A673 (cell line): ENCODE data around the gene SMC2. TPM values are rescaled to one million over a fixed set of nuclear protein-coding genes. Genes with fewer than 3 reads are reported as not detected.

Experiments used
- BruUV-seq: library from RNA; stranded (reverse); fragments of 400-500 nt; replicated peaks from 2 replicates; lab custom pipeline; 2021; lab: Mats Ljungman, UMichigan
- CTCF ChIA-PET: fragments of 300-600 bp; sonication (Branson Sonifier 250); formaldehyde crosslinking; loops from one replicate; lab custom pipeline; 2022; ENCODE audit warnings: antibody characterized with exemption; lab: Charles Lee
- POLR2A ChIA-PET: fragments of 300-600 bp; sonication (Branson Sonifier 250); formaldehyde crosslinking; loops from one replicate; lab custom pipeline; 2022; ENCODE audit warnings: antibody characterized with exemption; ENCODE audit not compliant: low non-redundant PET; lab: Charles Lee
- DNase-seq: peaks from one replicate; pipeline ENCODE4 v3.0.0-alpha.2; 2015; ENCODE audit warnings: low spot score
- H3K27ac ChIP-seq: fragments of 200-600 bp; sonication (generic); 2 replicates; pipeline ENCODE4 v1.5.1; 2016; ENCODE audit warnings: mixed run types, low read depth, mild to moderate bottlenecking, mixed read lengths, antibody characterized with exemption, low read length; ENCODE audit not compliant: poor library complexity, severe bottlenecking
- H3K27me3 ChIP-seq: fragments of 200-600 bp; sonication (generic); replicated peaks from 2 replicates; pipeline ENCODE4 v1.6.1; 2017; ENCODE audit warnings: mixed run types, low read depth, mild to moderate bottlenecking, mixed read lengths, antibody characterized with exemption, low read length; ENCODE audit not compliant: insufficient read depth, poor library complexity
- H3K36me3 ChIP-seq: fragments of 200-600 bp; sonication (generic); 2 replicates; pipeline ENCODE4 v1.6.1; 2016; ENCODE audit warnings: mixed run types, mild to moderate bottlenecking, mixed read lengths, antibody characterized with exemption, low read length; ENCODE audit not compliant: insufficient read depth, poor library complexity, severe bottlenecking
- H3K4me1 ChIP-seq: fragments of 200-600 bp; sonication (generic); 2 replicates; pipeline ENCODE4 v1.6.1; 2017; ENCODE audit warnings: mixed run types, mild to moderate bottlenecking, mixed read lengths, antibody characterized with exemption, low read length; ENCODE audit not compliant: insufficient read depth, poor library complexity, severe bottlenecking
- H3K4me3 ChIP-seq: fragments of 200-600 bp; sonication (generic); 2 replicates; pipeline ENCODE4 v1.5.1; 2016; ENCODE audit warnings: low read depth, mixed run types, mild to moderate bottlenecking, mixed read lengths, low read length; ENCODE audit not compliant: poor library complexity, severe bottlenecking
- H3K9me3 ChIP-seq: fragments of 200-600 bp; sonication (generic); 2 replicates; pipeline ENCODE4 v1.6.1; 2016; ENCODE audit warnings: mixed run types, low read depth, mild to moderate bottlenecking, mixed read lengths, antibody characterized with exemption, low read length; ENCODE audit not compliant: poor library complexity, severe bottlenecking
- EZH2 ChIP-seq: fragments of 200-600 bp; sonication (generic); IDR thresholded peaks from 2 replicates; pipeline ENCODE4 v1.6.1; 2017; ENCODE audit warnings: borderline replicate concordance, low read depth, mild to moderate bottlenecking, mixed read lengths, antibody characterized with exemption, low read length; ENCODE audit not compliant: poor library complexity, severe bottlenecking
- intact Hi-C: fragments of 100-400 bp; cut with micrococcal nuclease; formaldehyde crosslinking; loops from one replicate; pipeline ENCODE4 v1.10.0; 2022; ENCODE audit not compliant: unreplicated experiment
- total RNA-seq: library from RNA; stranded (reverse); gene quantifications from 2 replicates; pipeline ENCODE4 v1.2.3, GENCODE V29; 2021
- TF ChIP-seq, protein P1 (sequence below): fragments of 300-800, 200-600 bp; sonication (generic); conservative IDR thresholded peaks from 2 replicates; pipeline ENCODE4 v1.5.1; 2017; ENCODE audit warnings: low read depth, mild to moderate bottlenecking, antibody characterized with exemption, low read length, moderate library complexity, mixed read lengths

The SMC2 gene
- total RNA-seq, 1 experiment from 2014 or later, result 73.6 TPM

DNA sequence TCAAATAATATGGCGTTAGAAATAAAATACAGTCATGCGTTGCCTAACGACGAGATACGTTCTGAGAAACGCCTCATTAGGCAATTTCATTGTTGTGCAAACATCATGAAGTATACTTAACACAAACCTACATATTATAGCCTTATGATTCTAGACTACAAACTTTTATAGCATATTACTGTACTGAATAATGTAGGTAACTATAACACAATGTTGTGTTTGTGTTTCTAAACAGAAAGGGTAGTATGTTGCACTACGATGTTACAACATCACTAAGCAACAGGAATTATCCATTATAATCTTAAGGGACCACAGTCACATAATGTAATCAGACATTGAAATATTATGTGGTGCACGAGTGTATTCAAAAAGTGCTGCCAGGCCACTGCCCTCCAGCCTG lies 3.0 kb upstream of the SMC2 start:
- BruUV-seq, result no TSS peak
- peaks cover 5% of the 10 kb centered on the region for H3K36me3 ChIP-seq
- no peaks in the 10 kb centered on the region for H3K9me3 ChIP-seq
- no peak overlapping the region for H3K4me3 ChIP-seq
- intact Hi-C loops, result no loop called here
- no peaks in the 10 kb centered on the region for H3K27me3 ChIP-seq
- CTCF ChIA-PET, result no interaction called here
- TF ChIP-seq, protein P1, sequence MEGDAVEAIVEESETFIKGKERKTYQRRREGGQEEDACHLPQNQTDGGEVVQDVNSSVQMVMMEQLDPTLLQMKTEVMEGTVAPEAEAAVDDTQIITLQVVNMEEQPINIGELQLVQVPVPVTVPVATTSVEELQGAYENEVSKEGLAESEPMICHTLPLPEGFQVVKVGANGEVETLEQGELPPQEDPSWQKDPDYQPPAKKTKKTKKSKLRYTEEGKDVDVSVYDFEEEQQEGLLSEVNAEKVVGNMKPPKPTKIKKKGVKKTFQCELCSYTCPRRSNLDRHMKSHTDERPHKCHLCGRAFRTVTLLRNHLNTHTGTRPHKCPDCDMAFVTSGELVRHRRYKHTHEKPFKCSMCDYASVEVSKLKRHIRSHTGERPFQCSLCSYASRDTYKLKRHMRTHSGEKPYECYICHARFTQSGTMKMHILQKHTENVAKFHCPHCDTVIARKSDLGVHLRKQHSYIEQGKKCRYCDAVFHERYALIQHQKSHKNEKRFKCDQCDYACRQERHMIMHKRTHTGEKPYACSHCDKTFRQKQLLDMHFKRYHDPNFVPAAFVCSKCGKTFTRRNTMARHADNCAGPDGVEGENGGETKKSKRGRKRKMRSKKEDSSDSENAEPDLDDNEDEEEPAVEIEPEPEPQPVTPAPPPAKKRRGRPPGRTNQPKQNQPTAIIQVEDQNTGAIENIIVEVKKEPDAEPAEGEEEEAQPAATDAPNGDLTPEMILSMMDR, result no peak
- no peak for TF ChIP-seq EZH2
- H3K4me1 ChIP-seq, result peaks cover 12% of the 10 kb centered on the region
- POLR2A ChIA-PET, result no interaction called here
- H3K27ac ChIP-seq, result no peak overlapping the region
- no peak for DNase-seq

DNA sequence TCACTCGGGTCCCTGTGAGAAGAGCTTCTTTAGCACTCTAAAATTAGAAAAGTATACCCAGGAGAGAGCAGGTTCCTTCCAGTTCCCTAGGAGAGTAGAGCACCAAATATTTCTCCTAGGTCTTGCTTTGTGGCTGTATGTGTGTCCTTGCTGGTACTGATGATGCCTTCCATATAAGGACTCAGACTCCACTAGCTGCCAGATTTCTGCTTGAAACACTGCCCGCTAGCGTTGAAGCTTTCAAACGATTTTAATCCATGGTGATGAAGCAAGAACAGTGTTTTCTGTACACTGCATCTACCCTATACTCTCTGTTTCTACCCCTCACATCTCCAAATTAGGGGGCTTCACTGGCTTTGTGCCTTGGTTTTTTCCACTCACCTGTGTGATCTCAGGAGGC lies 2.4 kb upstream of the SMC2 start:
- intact Hi-C loops, result no loop called here
- H3K27ac ChIP-seq, result no peak overlapping the region

DNA sequence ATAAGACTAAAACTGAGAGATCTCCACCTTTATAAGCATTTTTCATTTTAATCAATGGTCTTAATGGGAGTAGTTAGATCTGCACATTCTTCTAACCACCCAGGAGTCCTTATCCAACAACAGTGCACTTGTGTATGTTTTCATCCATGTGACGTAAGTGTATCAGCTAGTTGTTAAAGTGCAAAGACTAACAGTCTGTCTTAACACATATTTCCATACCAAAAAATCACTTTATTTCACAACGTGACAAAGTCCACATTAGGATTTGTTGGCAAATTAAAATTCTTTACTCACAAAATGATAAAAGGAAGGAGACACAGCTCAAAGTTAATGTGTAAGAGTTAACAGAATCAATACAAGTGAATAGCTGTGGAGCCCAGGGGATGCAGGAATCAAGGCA lies 1.9 kb upstream of the SMC2 start:
- no peak for DNase-seq
- no TSS peak for BruUV-seq
- intact Hi-C loops, result no loop called here
- no peaks in the 10 kb centered on the region for H3K9me3 ChIP-seq
- TF ChIP-seq EZH2, result no peak
- TF ChIP-seq, protein P1, result no peak
- H3K36me3 ChIP-seq, result peaks cover 11% of the 10 kb centered on the region
- POLR2A ChIA-PET, result no interaction called here
- CTCF ChIA-PET, result no interaction called here
- H3K4me1 ChIP-seq, result peaks cover 18% of the 10 kb centered on the region
- no peaks in the 10 kb centered on the region for H3K27me3 ChIP-seq
- H3K27ac ChIP-seq, result no peak overlapping the region
- H3K4me3 ChIP-seq, result no peak overlapping the region

More for the DNA sequence above, 2.4 kb upstream of the SMC2 start:
- peaks cover 10% of the 10 kb centered on the region for H3K36me3 ChIP-seq
- ChIA-PET POLR2A (no interaction called here), CTCF (no interaction called here)
- H3K4me1 ChIP-seq, result peaks cover 18% of the 10 kb centered on the region
- no peaks in the 10 kb centered on the region for H3K9me3 ChIP-seq
- peak; percentile 11 for DNase-seq
- H3K27me3 ChIP-seq, result no peaks in the 10 kb centered on the region
- H3K4me3 ChIP-seq, result no peak overlapping the region
- no TSS peak for BruUV-seq
- TF ChIP-seq, protein P1, result 0 out of 2 replicates have a peak, but pooled peaks have one; percentile 14
- TF ChIP-seq EZH2, result no peak
